ENCODE data around the gene CYLD.

DNA sequence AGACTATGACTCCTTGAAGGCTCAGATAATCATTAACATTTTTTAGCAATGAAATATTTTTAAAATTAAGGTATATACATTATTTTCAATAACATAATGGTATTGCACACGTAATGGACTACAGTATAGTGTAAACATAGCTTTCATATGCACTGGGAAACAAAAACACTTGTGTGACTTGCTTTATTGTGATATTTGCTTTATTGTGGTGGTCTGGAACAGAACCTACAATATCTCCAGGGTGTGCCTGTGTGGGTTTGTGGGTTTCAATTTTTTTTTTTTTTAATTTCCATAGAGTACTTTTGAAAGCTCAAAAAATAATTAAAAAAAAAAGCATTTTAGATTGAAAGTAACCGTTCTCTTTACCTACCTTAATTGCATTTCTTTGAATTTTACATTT lies 25.3 kb downstream of the CYLD start:
- TF ChIP-seq POLR2A (IDR thresholded peaks at IDR 0.05) = no peak
- TF ChIP-seq, protein P1, sequence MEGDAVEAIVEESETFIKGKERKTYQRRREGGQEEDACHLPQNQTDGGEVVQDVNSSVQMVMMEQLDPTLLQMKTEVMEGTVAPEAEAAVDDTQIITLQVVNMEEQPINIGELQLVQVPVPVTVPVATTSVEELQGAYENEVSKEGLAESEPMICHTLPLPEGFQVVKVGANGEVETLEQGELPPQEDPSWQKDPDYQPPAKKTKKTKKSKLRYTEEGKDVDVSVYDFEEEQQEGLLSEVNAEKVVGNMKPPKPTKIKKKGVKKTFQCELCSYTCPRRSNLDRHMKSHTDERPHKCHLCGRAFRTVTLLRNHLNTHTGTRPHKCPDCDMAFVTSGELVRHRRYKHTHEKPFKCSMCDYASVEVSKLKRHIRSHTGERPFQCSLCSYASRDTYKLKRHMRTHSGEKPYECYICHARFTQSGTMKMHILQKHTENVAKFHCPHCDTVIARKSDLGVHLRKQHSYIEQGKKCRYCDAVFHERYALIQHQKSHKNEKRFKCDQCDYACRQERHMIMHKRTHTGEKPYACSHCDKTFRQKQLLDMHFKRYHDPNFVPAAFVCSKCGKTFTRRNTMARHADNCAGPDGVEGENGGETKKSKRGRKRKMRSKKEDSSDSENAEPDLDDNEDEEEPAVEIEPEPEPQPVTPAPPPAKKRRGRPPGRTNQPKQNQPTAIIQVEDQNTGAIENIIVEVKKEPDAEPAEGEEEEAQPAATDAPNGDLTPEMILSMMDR (IDR thresholded peaks at IDR 0.05) = no peak
